Measurements from ENCODE around the gene CDC73.
"Not testable (repeated sequence)": the region's sequence is repeated elsewhere in the genome, so short reads cannot be mapped to it uniquely, and the experiment has no call there.

CDC73 gene

DNA sequence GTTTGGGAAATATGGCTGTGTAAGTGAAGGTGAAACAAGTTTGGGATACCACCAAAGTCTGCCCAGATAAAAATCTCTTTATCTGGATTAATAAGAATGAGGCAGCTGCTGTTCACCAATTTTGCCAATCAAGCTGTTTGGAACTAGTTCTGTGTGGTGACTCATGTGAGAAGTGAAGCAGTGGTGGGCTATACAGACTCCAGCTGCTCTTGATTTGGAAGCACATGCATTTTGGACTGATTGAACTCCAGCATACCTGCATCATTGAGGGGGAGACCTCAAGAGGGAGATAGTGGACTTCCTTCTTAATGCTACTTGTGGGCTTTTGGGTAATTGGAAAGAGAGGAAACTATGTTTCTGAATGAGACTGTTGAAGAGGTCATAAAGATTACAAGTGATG is 163.8 kb downstream of the CDC73 start:
- no peak overlapping the region for H3K4me3 ChIP-seq (ENCODE audit: low read depth, low read length)
- TF ChIP-seq, protein P1, sequence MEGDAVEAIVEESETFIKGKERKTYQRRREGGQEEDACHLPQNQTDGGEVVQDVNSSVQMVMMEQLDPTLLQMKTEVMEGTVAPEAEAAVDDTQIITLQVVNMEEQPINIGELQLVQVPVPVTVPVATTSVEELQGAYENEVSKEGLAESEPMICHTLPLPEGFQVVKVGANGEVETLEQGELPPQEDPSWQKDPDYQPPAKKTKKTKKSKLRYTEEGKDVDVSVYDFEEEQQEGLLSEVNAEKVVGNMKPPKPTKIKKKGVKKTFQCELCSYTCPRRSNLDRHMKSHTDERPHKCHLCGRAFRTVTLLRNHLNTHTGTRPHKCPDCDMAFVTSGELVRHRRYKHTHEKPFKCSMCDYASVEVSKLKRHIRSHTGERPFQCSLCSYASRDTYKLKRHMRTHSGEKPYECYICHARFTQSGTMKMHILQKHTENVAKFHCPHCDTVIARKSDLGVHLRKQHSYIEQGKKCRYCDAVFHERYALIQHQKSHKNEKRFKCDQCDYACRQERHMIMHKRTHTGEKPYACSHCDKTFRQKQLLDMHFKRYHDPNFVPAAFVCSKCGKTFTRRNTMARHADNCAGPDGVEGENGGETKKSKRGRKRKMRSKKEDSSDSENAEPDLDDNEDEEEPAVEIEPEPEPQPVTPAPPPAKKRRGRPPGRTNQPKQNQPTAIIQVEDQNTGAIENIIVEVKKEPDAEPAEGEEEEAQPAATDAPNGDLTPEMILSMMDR (IDR thresholded peaks at IDR 0.05; ENCODE audit: low read depth, low read length) = no peak

DNA sequence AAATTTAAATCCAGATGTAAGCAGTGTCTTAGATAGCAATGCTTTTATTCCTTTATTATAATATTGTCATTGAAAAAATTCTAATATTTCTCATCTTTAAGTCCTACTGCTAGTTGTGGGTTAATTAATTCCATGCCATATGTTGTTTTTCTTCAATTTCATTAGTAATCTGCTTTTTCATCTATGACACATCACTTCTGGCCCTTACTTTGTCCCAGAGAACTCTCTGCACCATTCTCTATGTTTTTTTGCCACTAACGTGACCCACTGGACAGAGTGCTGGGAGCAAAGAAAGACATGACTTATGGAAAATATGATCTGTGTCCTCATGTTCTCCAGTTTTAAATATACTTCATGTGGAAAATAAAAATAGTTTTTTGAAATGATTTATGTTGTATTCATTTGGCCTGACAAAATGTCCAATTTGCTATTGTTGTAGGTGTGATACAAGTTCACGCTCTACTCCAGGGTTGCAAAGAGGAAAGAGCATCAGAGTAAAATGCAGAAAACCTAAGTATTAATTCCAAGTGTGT is 166.8 kb downstream of the CDC73 start:
- H3K4me3 ChIP-seq (ENCODE audit: low read depth, low read length) = not testable (repeated sequence)

DNA sequence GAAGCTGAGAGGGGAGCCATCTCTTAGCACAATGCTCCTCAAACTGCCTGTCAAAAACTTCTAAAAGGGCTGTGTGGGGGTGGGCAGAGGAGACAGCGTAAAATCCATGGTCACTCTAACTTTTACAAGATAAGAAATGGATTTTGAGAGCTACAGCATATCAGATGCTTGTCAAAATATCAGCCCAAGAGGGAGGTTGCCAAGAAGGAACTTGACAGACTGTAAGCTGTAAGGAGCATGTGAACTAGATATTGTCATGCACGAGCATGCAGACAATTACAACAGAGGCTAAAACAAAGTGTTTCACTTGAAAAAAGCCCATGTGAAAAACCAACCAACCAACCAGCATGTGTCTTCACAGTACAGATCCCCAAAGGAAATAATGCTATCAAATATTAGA is 171.9 kb downstream of the CDC73 start:
- TF ChIP-seq, protein P1 (IDR thresholded peaks at IDR 0.05; ENCODE audit: low read depth, low read length) = no peak
- no peak overlapping the region for H3K4me3 ChIP-seq (ENCODE audit: low read depth, low read length)

DNA sequence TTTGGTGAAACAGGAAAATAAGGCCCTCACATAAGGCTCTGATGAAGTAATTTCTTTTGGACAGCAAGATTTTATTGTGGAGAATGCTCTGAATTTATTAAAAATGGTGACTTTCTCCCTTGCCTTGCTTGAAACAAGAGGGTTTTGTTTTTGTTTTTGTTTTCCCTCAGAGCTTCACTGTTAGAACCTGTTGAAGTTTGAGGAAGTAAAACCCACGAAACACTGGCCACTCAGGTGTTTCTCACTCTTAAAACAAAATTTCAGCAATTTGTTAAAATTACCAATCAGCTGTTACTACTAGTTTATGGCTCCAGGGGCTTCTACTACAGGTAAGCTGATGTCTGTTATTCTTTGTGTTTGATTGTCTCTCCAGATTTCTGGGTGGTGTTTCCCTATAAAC is 177.2 kb downstream of the CDC73 start:
- TF ChIP-seq, protein P1 (IDR thresholded peaks at IDR 0.05; ENCODE audit: low read depth, low read length) = no peak
- H3K4me3 ChIP-seq (ENCODE audit: low read depth, low read length) = no peak overlapping the region

DNA sequence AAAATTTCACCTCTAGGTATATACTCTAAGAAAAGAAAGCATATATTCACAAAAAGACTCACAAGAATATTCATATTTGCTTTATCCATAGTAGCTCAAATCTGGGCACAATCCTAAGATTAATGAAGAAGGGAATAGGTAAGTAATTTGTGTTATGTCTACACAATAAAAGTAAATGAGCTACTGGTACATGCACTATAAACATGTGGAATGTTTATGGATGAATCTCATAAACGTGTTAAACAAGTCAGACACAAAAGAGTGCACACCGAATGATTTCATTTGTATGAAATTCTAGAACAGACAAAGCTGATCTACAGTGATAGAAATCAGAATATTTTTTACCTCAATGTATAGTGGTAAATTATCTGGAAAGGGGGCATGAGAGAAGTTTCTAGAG is 179.9 kb downstream of the CDC73 start:
- H3K4me3 ChIP-seq (ENCODE audit: low read depth, low read length) = no peak overlapping the region
- TF ChIP-seq, protein P1 (IDR thresholded peaks at IDR 0.05; ENCODE audit: low read depth, low read length) = no peak

DNA sequence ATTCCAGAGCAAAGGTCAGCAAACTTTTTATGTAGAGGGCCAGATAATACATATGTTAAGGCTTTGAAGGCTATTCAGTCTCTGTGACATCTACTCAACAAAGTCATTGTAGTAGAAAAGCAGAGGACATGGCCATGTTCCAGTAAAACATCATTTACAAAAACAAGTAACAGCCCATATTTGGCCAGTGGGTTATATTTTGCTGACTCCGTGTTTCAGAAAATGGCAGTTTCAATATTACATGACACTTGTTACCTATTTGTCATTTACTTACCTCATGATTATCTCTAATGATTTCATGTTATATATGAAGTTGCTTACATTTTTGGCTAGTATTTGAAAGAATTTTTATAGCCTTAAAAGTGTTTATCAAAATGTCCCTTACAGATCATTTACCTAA is 182.0 kb downstream of the CDC73 start:
- TF ChIP-seq, protein P1 (IDR thresholded peaks at IDR 0.05; ENCODE audit: low read depth, low read length) = no peak
- H3K4me3 ChIP-seq (ENCODE audit: low read depth, low read length) = no peak overlapping the region

Measured in WI38 (cell line).